ENCODE measurements around the gene BCAR3.

BCAR3 gene

GRCh38 chr1:93526431-93526830 lies 155.2 kb downstream of the BCAR3 start:
- H4K20me1 ChIP-seq (ENCODE audit: insufficient read depth, low read length), result no peaks in the 10 kb centered on the region
- DNase-seq, result no peak
- no peaks in the 10 kb centered on the region for H3K9me3 ChIP-seq (ENCODE audit: insufficient read depth, low read length, severe bottlenecking)
- no peak for TF ChIP-seq EZH2 (IDR thresholded peaks at IDR 0.05; ENCODE audit: borderline replicate concordance, low read depth, low read length, severe bottlenecking)
- TF ChIP-seq CTCF (IDR thresholded peaks at IDR 0.05; ENCODE audit: borderline replicate concordance, extremely low read depth, low read length, poor library complexity, severe bottlenecking), result no peak
- H3K27me3 ChIP-seq (ENCODE audit: insufficient read depth, low read length, poor library complexity), result no peaks in the 10 kb centered on the region
- H3K36me3 ChIP-seq (ENCODE audit: insufficient read depth, low read length), result peaks cover 9% of the 10 kb centered on the region; the same call in 1 of the 2 replicates
- no peak for ATAC-seq (ENCODE audit: insufficient read depth, low read depth)
- no peak overlapping the region for H3K27ac ChIP-seq (ENCODE audit: low read length)
- no peaks in the 10 kb centered on the region for H3K79me2 ChIP-seq (ENCODE audit: insufficient read depth, low read length)
- H3K4me3 ChIP-seq (ENCODE audit: low read depth in 1 of 2, low read length in 2 of 2), result no peak overlapping the region
- H3K9ac ChIP-seq (ENCODE audit: low read depth, low read length), result no peak overlapping the region
- no peak overlapping the region for H3K4me2 ChIP-seq (ENCODE audit: insufficient read depth, low read length)
- no peak overlapping the region for H2AFZ ChIP-seq (ENCODE audit: low read depth, low read length)
- H3K4me1 ChIP-seq (ENCODE audit: insufficient read depth, low read length), result no peaks in the 10 kb centered on the region

- TF ChIP-seq CTCF (IDR thresholded peaks at IDR 0.05; ENCODE audit: borderline replicate concordance, extremely low read depth, low read length, poor library complexity, severe bottlenecking) (no peak), EZH2 (IDR thresholded peaks at IDR 0.05; ENCODE audit: borderline replicate concordance, low read depth, low read length, severe bottlenecking) (no peak)
- Histone ChIP-seq H3K4me1 (ENCODE audit: insufficient read depth, low read length) (no peaks in the 10 kb centered on the region), H3K9me3 (ENCODE audit: insufficient read depth, low read length, severe bottlenecking) (no peaks in the 10 kb centered on the region), H3K79me2 (ENCODE audit: insufficient read depth, low read length) (no peaks in the 10 kb centered on the region), H4K20me1 (ENCODE audit: insufficient read depth, low read length) (no peaks in the 10 kb centered on the region), H3K27ac (ENCODE audit: low read length) (no peak overlapping the region), H3K27me3 (ENCODE audit: insufficient read depth, low read length, poor library complexity) (no peaks in the 10 kb centered on the region), H3K9ac (ENCODE audit: low read depth, low read length) (no peak overlapping the region), H3K4me3 (ENCODE audit: low read depth in 1 of 2, low read length in 2 of 2) (no peak overlapping the region), H2AFZ (ENCODE audit: low read depth, low read length) (no peak overlapping the region), H3K36me3 (ENCODE audit: insufficient read depth, low read length) (0 out of 2 replicates have a peak, but pooled peaks cover 4% of the 10 kb centered on the region), H3K4me2 (ENCODE audit: insufficient read depth, low read length) (no peak overlapping the region)
- ATAC-seq (ENCODE audit: insufficient read depth, low read depth) (no peak), DNase-seq (no peak)
Measured at GRCh38 chr1:93525431-93525830, 156.2 kb downstream of the BCAR3 start.

- H4K20me1 ChIP-seq (ENCODE audit: insufficient read depth, low read length), result no peaks in the 10 kb centered on the region
- 0 out of 2 replicates have a peak, but pooled peaks cover 4% of the 10 kb centered on the region for H3K36me3 ChIP-seq (ENCODE audit: insufficient read depth, low read length)
- ATAC-seq (ENCODE audit: insufficient read depth, low read depth), result no peak
- no peaks in the 10 kb centered on the region for H3K27me3 ChIP-seq (ENCODE audit: insufficient read depth, low read length, poor library complexity)
- no peaks in the 10 kb centered on the region for H3K4me1 ChIP-seq (ENCODE audit: insufficient read depth, low read length)
- H3K9me3 ChIP-seq (ENCODE audit: insufficient read depth, low read length, severe bottlenecking), result no peaks in the 10 kb centered on the region
- no peak overlapping the region for H2AFZ ChIP-seq (ENCODE audit: low read depth, low read length)
- H3K4me2 ChIP-seq (ENCODE audit: insufficient read depth, low read length), result no peak overlapping the region
- H3K79me2 ChIP-seq (ENCODE audit: insufficient read depth, low read length), result no peaks in the 10 kb centered on the region
- no peak for DNase-seq
- H3K4me3 ChIP-seq (ENCODE audit: low read depth in 1 of 2, low read length in 2 of 2), result no peak overlapping the region
- H3K9ac ChIP-seq (ENCODE audit: low read depth, low read length), result no peak overlapping the region
- no peak overlapping the region for H3K27ac ChIP-seq (ENCODE audit: low read length)
- TF ChIP-seq EZH2 (IDR thresholded peaks at IDR 0.05; ENCODE audit: borderline replicate concordance, low read depth, low read length, severe bottlenecking) (no peak), CTCF (IDR thresholded peaks at IDR 0.05; ENCODE audit: borderline replicate concordance, extremely low read depth, low read length, poor library complexity, severe bottlenecking) (no peak)
Measured at GRCh38 chr1:93522721-93523120, 158.9 kb downstream of the BCAR3 start.

- Histone ChIP-seq H3K4me1 (ENCODE audit: insufficient read depth, low read length) (no peaks in the 10 kb centered on the region), H3K27me3 (ENCODE audit: insufficient read depth, low read length, poor library complexity) (no peaks in the 10 kb centered on the region), H4K20me1 (ENCODE audit: insufficient read depth, low read length) (no peaks in the 10 kb centered on the region), H3K9ac (ENCODE audit: low read depth, low read length) (no peak overlapping the region), H2AFZ (ENCODE audit: low read depth, low read length) (no peak overlapping the region), H3K36me3 (ENCODE audit: insufficient read depth, low read length) (0 out of 2 replicates have a peak, but pooled peaks cover 4% of the 10 kb centered on the region), H3K4me3 (ENCODE audit: low read depth in 1 of 2, low read length in 2 of 2) (no peak overlapping the region), H3K4me2 (ENCODE audit: insufficient read depth, low read length) (no peak overlapping the region), H3K9me3 (ENCODE audit: insufficient read depth, low read length, severe bottlenecking) (no peaks in the 10 kb centered on the region), H3K27ac (ENCODE audit: low read length) (no peak overlapping the region), H3K79me2 (ENCODE audit: insufficient read depth, low read length) (no peaks in the 10 kb centered on the region)
- no peak for ATAC-seq (ENCODE audit: insufficient read depth, low read depth)
- TF ChIP-seq CTCF (IDR thresholded peaks at IDR 0.05; ENCODE audit: borderline replicate concordance, extremely low read depth, low read length, poor library complexity, severe bottlenecking), result no peak
- no peak for TF ChIP-seq EZH2 (IDR thresholded peaks at IDR 0.05; ENCODE audit: borderline replicate concordance, low read depth, low read length, severe bottlenecking)
- DNase-seq, result no peak
Measured at GRCh38 chr1:93521618-93522017, 160.0 kb downstream of the BCAR3 start.
